H1 (cell line): ENCODE data around the gene ASTN2. TPM values are rescaled to one million over a fixed set of nuclear protein-coding genes. Genes with fewer than 3 reads are reported as not detected.

Experiments used
- CTCF ChIA-PET: fragments of 300-600 bp; sonication (Branson Sonifier 250); formaldehyde crosslinking; loops from one replicate; lab custom pipeline; 2021; ENCODE audit not compliant: partially characterized antibody; lab: Charles Lee
- POLR2A ChIA-PET: fragments of 300-600 bp; sonication (Branson Sonifier 250); formaldehyde crosslinking; loops from one replicate; lab custom pipeline; 2021; ENCODE audit warnings: inconsistent platforms; ENCODE audit not compliant: partially characterized antibody; lab: Charles Lee
- DNase-seq, 2 experiments: peaks; one replicate each; pipeline versions ENCODE4 v3.0.0 to v3.0.0-alpha.2; 2010 to 2022; ENCODE audit warnings: low spot score in 2 of 2, low read depth in 1 of 2, mixed read lengths in 1 of 2
- FAIRE-seq: peaks from 2 replicates; lab custom pipeline; 2011; peaks lifted over from hg19 to GRCh38; lab: Jason Lieb, UNC
- H2AFZ ChIP-seq: 2 replicates; pipeline ENCODE4 v1.8.1; 2012; ENCODE audit warnings: low read length, inconsistent platforms
- H2AK5ac ChIP-seq: 2 replicates; pipeline ENCODE4 v1.6.1; 2013; ENCODE audit warnings: low read depth, low read length
- H2BK120ac ChIP-seq: replicated peaks from 2 replicates; pipeline ENCODE3; 2013; ENCODE audit warnings: low read depth, low read length, inconsistent platforms
- H2BK12ac ChIP-seq: 2 replicates; pipeline ENCODE4 v1.6.1; 2013; ENCODE audit warnings: low read depth, low read length
- H2BK15ac ChIP-seq: 2 replicates; pipeline ENCODE4 v1.6.1; 2013; ENCODE audit warnings: low read length
- H2BK20ac ChIP-seq: 2 replicates; pipeline ENCODE4 v1.6.1; 2013; ENCODE audit warnings: low read length
- H2BK5ac ChIP-seq: 2 replicates; pipeline ENCODE4 v1.6.1; 2013; ENCODE audit warnings: low read depth, low read length
- H3K14ac ChIP-seq: 2 replicates; pipeline ENCODE4 v1.6.1; 2013; ENCODE audit warnings: inconsistent platforms; ENCODE audit not compliant: insufficient read length
- H3K18ac ChIP-seq: 2 replicates; pipeline ENCODE4 v1.6.1; 2013; ENCODE audit warnings: low read length; ENCODE audit errors: extremely low read depth
- H3K23ac ChIP-seq: 2 replicates; pipeline ENCODE4 v1.6.1; 2013; ENCODE audit warnings: inconsistent platforms; ENCODE audit not compliant: insufficient read length
- H3K23me2 ChIP-seq: 2 replicates; pipeline ENCODE4 v1.6.1; 2013; ENCODE audit warnings: low read depth, low read length
- H3K27ac ChIP-seq: 2 replicates; pipeline ENCODE4 v1.6.1; 2011; ENCODE audit warnings: low read depth, low read length, inconsistent platforms
- H3K27me3 ChIP-seq, 4 experiments: replicated peaks in 1 of 4; 1 replicate in 1 of 4; 2 replicates in 3 of 4; pipeline versions ENCODE4 v1.6.1 to v1.8.1; 2011 to 2013; ENCODE audit warnings: low read length in 3 of 4, mild to moderate bottlenecking in 3 of 4, inconsistent platforms in 2 of 4, mixed read lengths in 2 of 4, moderate library complexity in 1 of 4; ENCODE audit not compliant: control insufficient read depth in 3 of 4, insufficient read depth in 3 of 4; ENCODE audit errors: extremely low read depth in 1 of 4
- H3K36me3 ChIP-seq, 4 experiments: 2 replicates each; pipeline versions ENCODE4 v1.6.1 to v1.8.1; 2011 to 2013; ENCODE audit warnings: mild to moderate bottlenecking in 4 of 4, low read length in 3 of 4, moderate library complexity in 2 of 4, control low read depth in 1 of 4, inconsistent platforms in 1 of 4; ENCODE audit not compliant: insufficient read depth in 4 of 4, control insufficient read depth in 2 of 4
- H3K4ac ChIP-seq: replicated peaks from 2 replicates; pipeline ENCODE3; 2013; ENCODE audit warnings: low read length, low read depth, mixed read lengths, inconsistent platforms; ENCODE audit not compliant: insufficient read length
- H3K4me1 ChIP-seq, 4 experiments: replicated peaks in 1 of 4; 1 replicate in 1 of 4; 2 replicates in 3 of 4; pipeline versions ENCODE4 v1.6.1 to v1.8.1; 2011 to 2013; ENCODE audit warnings: low read length in 3 of 4, inconsistent platforms in 2 of 4, mixed read lengths in 1 of 4; ENCODE audit not compliant: insufficient read depth in 4 of 4, control insufficient read depth in 3 of 4
- H3K4me2 ChIP-seq, 2 experiments: 2 replicates each; pipeline versions ENCODE4 v1.6.1 to v1.8.1; 2011 to 2013; ENCODE audit warnings: low read depth in 2 of 2, low read length in 2 of 2, control low read depth in 1 of 2, inconsistent platforms in 1 of 2, mild to moderate bottlenecking in 1 of 2; ENCODE audit not compliant: insufficient read depth in 1 of 2
- H3K4me3 ChIP-seq, 4 experiments: fragments of 200-600, 300-600 bp in 1 of 4; sonication (generic), shearing (Covaris generic), sonication (Bioruptor Twin) in 1 of 4; 2 replicates each; pipeline versions ENCODE4 v1.5.1 to v1.8.1; 2011 to 2016; ENCODE audit warnings: low read length in 4 of 4, low read depth in 3 of 4, control low read depth in 2 of 4, inconsistent platforms in 2 of 4, mild to moderate bottlenecking in 2 of 4, mixed read lengths in 1 of 4, moderate library complexity in 1 of 4; ENCODE audit not compliant: insufficient read depth in 2 of 4; ENCODE audit errors: extremely low read depth in 1 of 4
- H3K56ac ChIP-seq: replicated peaks from 2 replicates; pipeline ENCODE3; 2013; ENCODE audit warnings: low read depth, mild to moderate bottlenecking, mixed read lengths, low read length, inconsistent platforms; ENCODE audit not compliant: insufficient read length
- H3K79me1 ChIP-seq: 2 replicates; pipeline ENCODE4 v1.6.1; 2013; ENCODE audit warnings: low read depth, low read length, control low read depth
- H3K79me2 ChIP-seq, 2 experiments: 2 replicates each; pipeline versions ENCODE4 v1.6.1 to v1.8.1; 2012 to 2013; ENCODE audit warnings: low read length in 2 of 2, mild to moderate bottlenecking in 2 of 2, inconsistent platforms in 1 of 2; ENCODE audit not compliant: insufficient read depth in 2 of 2, control insufficient read depth in 1 of 2
- H3K9ac ChIP-seq, 4 experiments: replicated peaks in 1 of 4; 1 replicate in 1 of 4; 2 replicates in 3 of 4; pipeline versions ENCODE4 v1.6.1 to v1.8.1; 2011 to 2013; ENCODE audit warnings: low read depth in 3 of 4, low read length in 3 of 4, control low read depth in 2 of 4, mild to moderate bottlenecking in 2 of 4, moderate library complexity in 2 of 4, inconsistent platforms in 1 of 4; ENCODE audit errors: extremely low read depth in 1 of 4
- H3K9me3 ChIP-seq, 2 experiments: 2 replicates each; pipeline versions ENCODE4 v1.6.1 to v1.8.1; 2012 to 2013; ENCODE audit warnings: mild to moderate bottlenecking in 2 of 2, moderate library complexity in 2 of 2, control low read depth in 1 of 2, inconsistent platforms in 1 of 2, low read depth in 1 of 2, low read length in 1 of 2, mixed read lengths in 1 of 2; ENCODE audit not compliant: insufficient read depth in 2 of 2
- H4K20me1 ChIP-seq, 2 experiments: replicated peaks in 1 of 2; 2 replicates each; pipeline versions ENCODE3 to v1.8.1; 2011 to 2013; ENCODE audit warnings: inconsistent platforms in 2 of 2, low read length in 2 of 2, mild to moderate bottlenecking in 1 of 2; ENCODE audit not compliant: insufficient read depth in 2 of 2, control insufficient read depth in 1 of 2
- H4K5ac ChIP-seq: 2 replicates; pipeline ENCODE4 v1.6.1; 2013; ENCODE audit warnings: low read length, low read depth, mixed read lengths, inconsistent platforms; ENCODE audit not compliant: insufficient read length
- H4K8ac ChIP-seq: 2 replicates; pipeline ENCODE4 v1.8.0; 2013; ENCODE audit warnings: mild to moderate bottlenecking, moderate library complexity, low read length, inconsistent platforms; ENCODE audit not compliant: insufficient read depth; ENCODE audit errors: extremely low read depth
- H4K91ac ChIP-seq: replicated peaks from 2 replicates; pipeline ENCODE3; 2013; ENCODE audit warnings: low read length, mixed read lengths, inconsistent platforms; ENCODE audit not compliant: insufficient read length
- CEBPB ChIP-seq: IDR thresholded peaks from 2 replicates; pipeline ENCODE4 v1.6.1; 2012; ENCODE audit warnings: low read depth, low read length
- E2F6 ChIP-seq: IDR thresholded peaks from 2 replicates; pipeline ENCODE4 v1.6.1; 2012; ENCODE audit warnings: inconsistent platforms
- EZH2 ChIP-seq: fragments of 200-600 bp; sonication (generic); IDR thresholded peaks from 2 replicates; pipeline ENCODE4 v1.7.1; 2012; ENCODE audit warnings: low read depth, mild to moderate bottlenecking, moderate library complexity, low read length, inconsistent platforms; ENCODE audit not compliant: severe bottlenecking
- GABPA ChIP-seq: IDR thresholded peaks from 2 replicates; pipeline ENCODE4 v1.6.1; 2011; ENCODE audit warnings: mild to moderate bottlenecking, low read length, moderate library complexity, borderline replicate concordance; ENCODE audit not compliant: insufficient read depth
- HDAC6 ChIP-seq: IDR thresholded peaks from one replicate; pipeline ENCODE4 v1.7.1; 2012; ENCODE audit warnings: low read depth, mild to moderate bottlenecking, inconsistent platforms, low read length, moderate library complexity
- JUN ChIP-seq: IDR thresholded peaks from 2 replicates; pipeline ENCODE4 v1.6.1; 2011; ENCODE audit warnings: low read depth, mild to moderate bottlenecking, improper control_type of control experiment, low read length
- KDM1A ChIP-seq: fragments of 200-600, 300-600 bp; sonication (generic); IDR thresholded peaks from 2 replicates; pipeline ENCODE4 v1.7.1; 2016; ENCODE audit warnings: mild to moderate bottlenecking, low read length, borderline replicate concordance
- POLR2AphosphoS5 ChIP-seq: IDR thresholded peaks from 2 replicates; pipeline ENCODE4 v1.6.1; 2011; ENCODE audit warnings: low read depth, low read length
- POU5F1 ChIP-seq: IDR thresholded peaks from 2 replicates; pipeline ENCODE4 v1.6.1; 2011; ENCODE audit warnings: low read depth, mild to moderate bottlenecking, low read length, moderate library complexity
- RBBP5 ChIP-seq: IDR thresholded peaks from 2 replicates; pipeline ENCODE4 v1.7.1; 2012; ENCODE audit warnings: low read depth, mild to moderate bottlenecking, inconsistent platforms, low read length, moderate library complexity, borderline replicate concordance
- SIN3A ChIP-seq, 2 experiments: IDR thresholded peaks in 1 of 2; conservative IDR thresholded peaks in 1 of 2; 2 replicates each; pipeline ENCODE4 v1.6.1; 2011 to 2012; ENCODE audit warnings: low read length in 2 of 2, improper control_type of control experiment in 1 of 2, low read depth in 1 of 2, mild to moderate bottlenecking in 1 of 2
- TEAD4 ChIP-seq: IDR thresholded peaks from 2 replicates; pipeline ENCODE4 v1.6.1; 2012; ENCODE audit warnings: low read depth, low read length, inconsistent platforms, mixed read lengths
- WGBS, 2 experiments: shearing (Covaris generic) in 1 of 2; methylation state at CpG; one replicate each; pipeline versions ENCODE4 v1.1.6 to v1.1.7; 2013 to 2015; ENCODE audit warnings: low lambda C conversion rate in 2 of 2, mixed read lengths in 2 of 2, inconsistent platforms in 1 of 2, low coverage in 1 of 2, missing lambda C conversion rate in 1 of 2; ENCODE audit not compliant: insufficient replicate concordance in 2 of 2, insufficient coverage in 1 of 2, insufficient read length in 1 of 2; ENCODE audit errors: extremely low coverage in 1 of 2, missing lambda C conversion rate in 1 of 2; 5-methylcytosine and 5-hydroxymethylcytosine counted together
- polyA plus RNA-seq, 7 experiments: library from polyadenylated mRNA; depleted of rRNA in 3 of 7; stranded (reverse) in 5 of 7; unstranded in 2 of 7; fragments of >200 nt in 5 of 7; fragments of 200-250 nt in 2 of 7; gene quantifications; 1 replicate in 5 of 7; 2 replicates in 1 of 7; 4 replicates in 1 of 7; pipeline versions ENCODE4 v1.2.1 to v1.2.3, GENCODE V29; 2011 to 2013; ENCODE audit warnings: missing spikeins in 2 of 7, mixed read lengths in 2 of 7
- total RNA-seq: library from RNA; stranded (reverse); fragmentation: NEBNext Ultra II Directional; extraction: Animal tissue kit (Norgen Biotek cat#: 25700); gene quantifications from 2 replicates; pipeline ENCODE4 v1.2.1, GENCODE V29; 2021

The ASTN2 gene
- total and polyA plus RNA-seq, 2 of the 8 experiments (the other 6 are each of a cell fraction or from before 2014, with no cell fraction given), result 8.2 to 13.7 TPM

GRCh38 chr9:116572095-116572748, 842.6 kb downstream of the ASTN2 start:
- CTCF ChIA-PET, result interaction anchor here (0.6 to 5.4 kb wide), 46 partner anchors 9 to 979 kb away, joined by 3 to 38 read pairs (median 4); partner anchors contain the start of gene PAPPA
- H3K27ac ChIP-seq, result no peak overlapping the region
- peak; percentile 85 for FAIRE-seq
- no peak for TF ChIP-seq EZH2
- peak in 1 of 2 experiments; percentile 86; a peak in 1 of 4 replicates for TF ChIP-seq SIN3A (conservative IDR thresholded peaks at IDR 0.05 in 1 of 2, IDR thresholded peaks at IDR 0.05 in 1 of 2; ENCODE audit: low read depth in 1 of 2, low read length in 2 of 2)
- no peak for TF ChIP-seq TEAD4
- TF ChIP-seq JUN, result no peak
- TF ChIP-seq KDM1A, result no peak
- TF ChIP-seq HDAC6, result no peak
- TF ChIP-seq POU5F1, result no peak
- no peak for TF ChIP-seq RBBP5
- TF ChIP-seq E2F6, result no peak
- TF ChIP-seq POLR2AphosphoS5, result no peak
- no peak for TF ChIP-seq CEBPB
- TF ChIP-seq GABPA, result no peak

More at GRCh38 chr9:116572095-116572748, 842.6 kb downstream of the ASTN2 start:
- no peak overlapping the region for H3K9ac ChIP-seq
- H3K18ac ChIP-seq, result no peak overlapping the region
- H4K91ac ChIP-seq, result no peak overlapping the region
- no peak overlapping the region for H2BK20ac ChIP-seq
- H4K5ac ChIP-seq, result no peak overlapping the region
- no peak overlapping the region for H2BK5ac ChIP-seq
- no peak overlapping the region for H3K4ac ChIP-seq
- H4K20me1 ChIP-seq, result peaks cover 2 to 5% of the 10 kb centered on the region in 2 experiments
- H3K23ac ChIP-seq, result no peak overlapping the region
- DNase-seq, result peak; percentile 46 to 91
- H3K36me3 ChIP-seq, result no peaks in the 10 kb centered on the region
- H2BK15ac ChIP-seq, result no peak overlapping the region
- H3K23me2 ChIP-seq, result no peaks in the 10 kb centered on the region
- 43% methylated on average over 12 of the region's 12 CpGs; no CpG with 5 or more reads in 1 of the 2 experiments for WGBS, 2 experiments
- H3K4me1 ChIP-seq, result peaks cover 0 to 3% (median under 1%) of the 10 kb centered on the region in 4 experiments; a peak in 3 of 7 replicates
- no peaks in the 10 kb centered on the region for H3K79me1 ChIP-seq
- no peaks in the 10 kb centered on the region for H3K27me3 ChIP-seq
- no peak overlapping the region for H2AK5ac ChIP-seq
- no peak overlapping the region for H3K4me3 ChIP-seq
- no peak overlapping the region for H3K14ac ChIP-seq
- POLR2A ChIA-PET, result no interaction called here
- H3K9me3 ChIP-seq, result no peaks in the 10 kb centered on the region
- no peak overlapping the region for H2AFZ ChIP-seq
- no peak overlapping the region for H2BK120ac ChIP-seq
- H2BK12ac ChIP-seq, result no peak overlapping the region
- no peaks in the 10 kb centered on the region for H3K79me2 ChIP-seq
- no peak overlapping the region for H4K8ac ChIP-seq
- H3K56ac ChIP-seq, result no peak overlapping the region
- H3K4me2 ChIP-seq, result no peak overlapping the region
